Endothelial cell (in vitro differentiated cells): ENCODE results near the gene PDS5A. TPM values are rescaled to one million over a fixed set of nuclear protein-coding genes. Genes with fewer than 3 reads are reported as not detected.
A peak's percentile ranks its signal among the peaks of the same experiment; 100 is the strongest.
"Not testable (repeated sequence)": the region's sequence is repeated elsewhere in the genome, so short reads cannot be mapped to it uniquely, and the experiment has no call there.

Experiments
- DNase-seq: peaks from one replicate; pipeline ENCODE4 v3.0.0; 2021; ENCODE audit warnings: low spot score
- H3K27ac Mint-ChIP-seq: one replicate; pipeline ENCODE4 v1.8.0; 2021; ENCODE audit warnings: mixed read lengths, inconsistent platforms; ENCODE audit not compliant: unreplicated experiment
- H3K27me3 Mint-ChIP-seq: one replicate; pipeline ENCODE4 v1.8.0; 2021; ENCODE audit warnings: mild to moderate bottlenecking, moderate library complexity, mixed read lengths, inconsistent platforms; ENCODE audit not compliant: unreplicated experiment
- H3K36me3 Mint-ChIP-seq: one replicate; pipeline ENCODE4 v1.8.0; 2021; ENCODE audit warnings: mild to moderate bottlenecking, low read depth, mixed read lengths, inconsistent platforms; ENCODE audit not compliant: unreplicated experiment
- H3K4me1 Mint-ChIP-seq: one replicate; pipeline ENCODE4 v1.8.0; 2021; ENCODE audit warnings: mild to moderate bottlenecking, mixed read lengths, inconsistent platforms; ENCODE audit not compliant: unreplicated experiment
- H3K4me3 Mint-ChIP-seq: one replicate; pipeline ENCODE4 v1.8.0; 2021; ENCODE audit warnings: mild to moderate bottlenecking, mixed read lengths, inconsistent platforms; ENCODE audit not compliant: unreplicated experiment
- H3K9me3 Mint-ChIP-seq: one replicate; pipeline ENCODE4 v1.8.0; 2021; ENCODE audit warnings: mixed read lengths, inconsistent platforms; ENCODE audit not compliant: unreplicated experiment
- CTCF ChIP-seq: fragments of 200-600 bp; sonication (generic); IDR thresholded peaks from one replicate; pipeline ENCODE4 v1.5.0; 2021; ENCODE audit warnings: antibody characterized with exemption; ENCODE audit not compliant: unreplicated experiment
- total RNA-seq: library from RNA; stranded (reverse); fragmentation: NEBNext Ultra II Directional; extraction: Animal tissue kit (Norgen Biotek cat#: 25700); gene quantifications from one replicate; pipeline ENCODE4 v1.2.1, GENCODE V29; 2021; ENCODE audit not compliant: unreplicated experiment

The PDS5A gene
- total RNA-seq, 1 donor from 2014 or later, result 57.1 TPM

- Mint-ChIP-seq H3K27ac (peak overlapping the region; percentile 20), H3K4me3 (no peak overlapping the region), H3K9me3 (no peaks in the 10 kb centered on the region), H3K27me3 (no peaks in the 10 kb centered on the region), H3K36me3 (peaks cover 7% of the 10 kb centered on the region), H3K4me1 (peaks cover 17% of the 10 kb centered on the region)
- no peak for TF ChIP-seq CTCF
- DNase-seq, result no peak
Measured at GRCh38 chr4:39821951-39822350, 155.8 kb downstream of the PDS5A start.

GRCh38 chr4:39820186-39820585 is 157.5 kb downstream of the PDS5A start:
- Mint-ChIP-seq H3K27me3 (peaks cover 1% of the 10 kb centered on the region), H3K4me3 (peak overlapping the region; percentile 14), H3K27ac (peak overlapping the region; percentile 88), H3K36me3 (peaks cover 8% of the 10 kb centered on the region), H3K9me3 (no peaks in the 10 kb centered on the region), H3K4me1 (peaks cover 17% of the 10 kb centered on the region)
- DNase-seq, result peak; percentile 18
- TF ChIP-seq CTCF, result no peak

GRCh38 chr4:39818646-39819045 is 159.1 kb downstream of the PDS5A start:
- Mint-ChIP-seq H3K9me3 (no peaks in the 10 kb centered on the region), H3K4me1 (peaks cover 17% of the 10 kb centered on the region)

GRCh38 chr4:39814403-39815185 is 163.1 kb downstream of the PDS5A start:
- peak overlapping the region; percentile 64 for H3K27ac Mint-ChIP-seq
- H3K4me1 Mint-ChIP-seq, result no peaks in the 10 kb centered on the region
- no peak overlapping the region for H3K4me3 Mint-ChIP-seq

More at GRCh38 chr4:39818646-39819045, 159.1 kb downstream of the PDS5A start:
- Mint-ChIP-seq H3K27me3 (peaks cover 1% of the 10 kb centered on the region), H3K36me3 (peaks cover 8% of the 10 kb centered on the region), H3K4me3 (no peak overlapping the region), H3K27ac (no peak overlapping the region)
- no peak for DNase-seq
- TF ChIP-seq CTCF, result no peak

GRCh38 chr4:39813761-39814160 is 163.9 kb downstream of the PDS5A start:
- not testable (repeated sequence) for H3K4me1 Mint-ChIP-seq, H3K36me3 Mint-ChIP-seq, H3K27me3 Mint-ChIP-seq, H3K27ac Mint-ChIP-seq, DNase-seq, H3K4me3 Mint-ChIP-seq, H3K9me3 Mint-ChIP-seq

More at GRCh38 chr4:39814403-39815185, 163.1 kb downstream of the PDS5A start:
- Mint-ChIP-seq H3K36me3 (peaks cover 8% of the 10 kb centered on the region), H3K27me3 (peaks cover 9% of the 10 kb centered on the region), H3K9me3 (no peaks in the 10 kb centered on the region)
- no peak for DNase-seq
- no peak for TF ChIP-seq CTCF

- not testable (repeated sequence) for H3K27me3 Mint-ChIP-seq, H3K4me3 Mint-ChIP-seq, H3K9me3 Mint-ChIP-seq, H3K36me3 Mint-ChIP-seq, DNase-seq, H3K27ac Mint-ChIP-seq, H3K4me1 Mint-ChIP-seq
Measured at GRCh38 chr4:39813033-39813432, 164.7 kb downstream of the PDS5A start.
